Measurements from ENCODE around the gene ELAC1.

DNA sequence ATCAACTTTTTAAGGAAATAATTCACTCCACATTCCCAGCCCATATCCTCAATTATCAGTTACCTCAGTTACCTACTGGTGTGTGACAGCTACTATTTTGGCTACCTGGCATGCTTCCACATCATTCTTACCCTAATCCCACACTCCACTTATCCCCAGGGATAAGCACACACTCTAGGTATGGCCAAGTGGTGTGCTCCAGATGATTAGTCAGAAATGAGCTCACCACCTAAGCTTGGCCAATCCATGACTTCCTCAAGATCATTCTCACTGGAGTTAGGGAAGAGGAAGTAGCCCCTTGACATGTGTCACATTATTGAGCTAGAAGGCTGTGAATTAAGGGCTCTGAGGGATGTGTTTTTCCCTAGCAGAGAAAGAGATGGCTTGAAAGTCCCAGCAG lies 41.2 kb downstream of the ELAC1 start:
- TF ChIP-seq, protein P1, sequence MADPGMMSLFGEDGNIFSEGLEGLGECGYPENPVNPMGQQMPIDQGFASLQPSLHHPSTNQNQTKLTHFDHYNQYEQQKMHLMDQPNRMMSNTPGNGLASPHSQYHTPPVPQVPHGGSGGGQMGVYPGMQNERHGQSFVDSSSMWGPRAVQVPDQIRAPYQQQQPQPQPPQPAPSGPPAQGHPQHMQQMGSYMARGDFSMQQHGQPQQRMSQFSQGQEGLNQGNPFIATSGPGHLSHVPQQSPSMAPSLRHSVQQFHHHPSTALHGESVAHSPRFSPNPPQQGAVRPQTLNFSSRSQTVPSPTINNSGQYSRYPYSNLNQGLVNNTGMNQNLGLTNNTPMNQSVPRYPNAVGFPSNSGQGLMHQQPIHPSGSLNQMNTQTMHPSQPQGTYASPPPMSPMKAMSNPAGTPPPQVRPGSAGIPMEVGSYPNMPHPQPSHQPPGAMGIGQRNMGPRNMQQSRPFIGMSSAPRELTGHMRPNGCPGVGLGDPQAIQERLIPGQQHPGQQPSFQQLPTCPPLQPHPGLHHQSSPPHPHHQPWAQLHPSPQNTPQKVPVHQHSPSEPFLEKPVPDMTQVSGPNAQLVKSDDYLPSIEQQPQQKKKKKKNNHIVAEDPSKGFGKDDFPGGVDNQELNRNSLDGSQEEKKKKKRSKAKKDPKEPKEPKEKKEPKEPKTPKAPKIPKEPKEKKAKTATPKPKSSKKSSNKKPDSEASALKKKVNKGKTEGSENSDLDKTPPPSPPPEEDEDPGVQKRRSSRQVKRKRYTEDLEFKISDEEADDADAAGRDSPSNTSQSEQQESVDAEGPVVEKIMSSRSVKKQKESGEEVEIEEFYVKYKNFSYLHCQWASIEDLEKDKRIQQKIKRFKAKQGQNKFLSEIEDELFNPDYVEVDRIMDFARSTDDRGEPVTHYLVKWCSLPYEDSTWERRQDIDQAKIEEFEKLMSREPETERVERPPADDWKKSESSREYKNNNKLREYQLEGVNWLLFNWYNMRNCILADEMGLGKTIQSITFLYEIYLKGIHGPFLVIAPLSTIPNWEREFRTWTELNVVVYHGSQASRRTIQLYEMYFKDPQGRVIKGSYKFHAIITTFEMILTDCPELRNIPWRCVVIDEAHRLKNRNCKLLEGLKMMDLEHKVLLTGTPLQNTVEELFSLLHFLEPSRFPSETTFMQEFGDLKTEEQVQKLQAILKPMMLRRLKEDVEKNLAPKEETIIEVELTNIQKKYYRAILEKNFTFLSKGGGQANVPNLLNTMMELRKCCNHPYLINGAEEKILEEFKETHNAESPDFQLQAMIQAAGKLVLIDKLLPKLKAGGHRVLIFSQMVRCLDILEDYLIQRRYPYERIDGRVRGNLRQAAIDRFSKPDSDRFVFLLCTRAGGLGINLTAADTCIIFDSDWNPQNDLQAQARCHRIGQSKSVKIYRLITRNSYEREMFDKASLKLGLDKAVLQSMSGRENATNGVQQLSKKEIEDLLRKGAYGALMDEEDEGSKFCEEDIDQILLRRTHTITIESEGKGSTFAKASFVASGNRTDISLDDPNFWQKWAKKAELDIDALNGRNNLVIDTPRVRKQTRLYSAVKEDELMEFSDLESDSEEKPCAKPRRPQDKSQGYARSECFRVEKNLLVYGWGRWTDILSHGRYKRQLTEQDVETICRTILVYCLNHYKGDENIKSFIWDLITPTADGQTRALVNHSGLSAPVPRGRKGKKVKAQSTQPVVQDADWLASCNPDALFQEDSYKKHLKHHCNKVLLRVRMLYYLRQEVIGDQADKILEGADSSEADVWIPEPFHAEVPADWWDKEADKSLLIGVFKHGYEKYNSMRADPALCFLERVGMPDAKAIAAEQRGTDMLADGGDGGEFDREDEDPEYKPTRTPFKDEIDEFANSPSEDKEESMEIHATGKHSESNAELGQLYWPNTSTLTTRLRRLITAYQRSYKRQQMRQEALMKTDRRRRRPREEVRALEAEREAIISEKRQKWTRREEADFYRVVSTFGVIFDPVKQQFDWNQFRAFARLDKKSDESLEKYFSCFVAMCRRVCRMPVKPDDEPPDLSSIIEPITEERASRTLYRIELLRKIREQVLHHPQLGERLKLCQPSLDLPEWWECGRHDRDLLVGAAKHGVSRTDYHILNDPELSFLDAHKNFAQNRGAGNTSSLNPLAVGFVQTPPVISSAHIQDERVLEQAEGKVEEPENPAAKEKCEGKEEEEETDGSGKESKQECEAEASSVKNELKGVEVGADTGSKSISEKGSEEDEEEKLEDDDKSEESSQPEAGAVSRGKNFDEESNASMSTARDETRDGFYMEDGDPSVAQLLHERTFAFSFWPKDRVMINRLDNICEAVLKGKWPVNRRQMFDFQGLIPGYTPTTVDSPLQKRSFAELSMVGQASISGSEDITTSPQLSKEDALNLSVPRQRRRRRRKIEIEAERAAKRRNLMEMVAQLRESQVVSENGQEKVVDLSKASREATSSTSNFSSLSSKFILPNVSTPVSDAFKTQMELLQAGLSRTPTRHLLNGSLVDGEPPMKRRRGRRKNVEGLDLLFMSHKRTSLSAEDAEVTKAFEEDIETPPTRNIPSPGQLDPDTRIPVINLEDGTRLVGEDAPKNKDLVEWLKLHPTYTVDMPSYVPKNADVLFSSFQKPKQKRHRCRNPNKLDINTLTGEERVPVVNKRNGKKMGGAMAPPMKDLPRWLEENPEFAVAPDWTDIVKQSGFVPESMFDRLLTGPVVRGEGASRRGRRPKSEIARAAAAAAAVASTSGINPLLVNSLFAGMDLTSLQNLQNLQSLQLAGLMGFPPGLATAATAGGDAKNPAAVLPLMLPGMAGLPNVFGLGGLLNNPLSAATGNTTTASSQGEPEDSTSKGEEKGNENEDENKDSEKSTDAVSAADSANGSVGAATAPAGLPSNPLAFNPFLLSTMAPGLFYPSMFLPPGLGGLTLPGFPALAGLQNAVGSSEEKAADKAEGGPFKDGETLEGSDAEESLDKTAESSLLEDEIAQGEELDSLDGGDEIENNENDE (IDR thresholded peaks at IDR 0.05; ENCODE audit: insufficient replicate concordance, low read length), result no peak
- no peak for TF ChIP-seq PHF8 (conservative IDR thresholded peaks at IDR 0.05; ENCODE audit: low read depth, low read length)
- no peak for TF ChIP-seq POLR2AphosphoS5 (IDR thresholded peaks at IDR 0.05; ENCODE audit: low read depth, low read length)
- no peak for TF ChIP-seq EGR1 (IDR thresholded peaks at IDR 0.05; ENCODE audit: borderline replicate concordance, low read depth, low read length)
- TF ChIP-seq EZH2 (IDR thresholded peaks at IDR 0.05; ENCODE audit: low read depth, low read length, severe bottlenecking), result no peak
- TF ChIP-seq YY1 (IDR thresholded peaks at IDR 0.05; ENCODE audit: low read depth, low read length), result no peak
- no peak for TF ChIP-seq POLR2A (IDR thresholded peaks at IDR 0.05; ENCODE audit: control extremely low read depth in 1 of 2, low read depth in 2 of 2, low read length in 2 of 2)
- no peak for TF ChIP-seq JUND (IDR thresholded peaks at IDR 0.05; ENCODE audit: low read length)
- TF ChIP-seq, protein P2, sequence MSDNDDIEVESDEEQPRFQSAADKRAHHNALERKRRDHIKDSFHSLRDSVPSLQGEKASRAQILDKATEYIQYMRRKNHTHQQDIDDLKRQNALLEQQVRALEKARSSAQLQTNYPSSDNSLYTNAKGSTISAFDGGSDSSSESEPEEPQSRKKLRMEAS (IDR thresholded peaks at IDR 0.05), result no peak
- TF ChIP-seq, protein P3, sequence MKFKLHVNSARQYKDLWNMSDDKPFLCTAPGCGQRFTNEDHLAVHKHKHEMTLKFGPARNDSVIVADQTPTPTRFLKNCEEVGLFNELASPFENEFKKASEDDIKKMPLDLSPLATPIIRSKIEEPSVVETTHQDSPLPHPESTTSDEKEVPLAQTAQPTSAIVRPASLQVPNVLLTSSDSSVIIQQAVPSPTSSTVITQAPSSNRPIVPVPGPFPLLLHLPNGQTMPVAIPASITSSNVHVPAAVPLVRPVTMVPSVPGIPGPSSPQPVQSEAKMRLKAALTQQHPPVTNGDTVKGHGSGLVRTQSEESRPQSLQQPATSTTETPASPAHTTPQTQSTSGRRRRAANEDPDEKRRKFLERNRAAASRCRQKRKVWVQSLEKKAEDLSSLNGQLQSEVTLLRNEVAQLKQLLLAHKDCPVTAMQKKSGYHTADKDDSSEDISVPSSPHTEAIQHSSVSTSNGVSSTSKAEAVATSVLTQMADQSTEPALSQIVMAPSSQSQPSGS (IDR thresholded peaks at IDR 0.05; ENCODE audit: low read length), result no peak
- TF ChIP-seq NRF1 (IDR thresholded peaks at IDR 0.05; ENCODE audit: low read depth, low read length), result no peak
- no peak for TF ChIP-seq GABPA (IDR thresholded peaks at IDR 0.05; ENCODE audit: borderline replicate concordance, insufficient read depth, low read length)
- TF ChIP-seq TBP (IDR thresholded peaks at IDR 0.05; ENCODE audit: low read depth, low read length), result no peak
- TF ChIP-seq CBX8 (IDR thresholded peaks at IDR 0.05; ENCODE audit: borderline replicate concordance, low read depth, low read length), result no peak

All from H1 (cell line).